KMS-11 (cell line): Measurements from ENCODE around the gene CLIP3.

ENCODE experiments used
- H2AFZ ChIP-seq: fragments of 200-600 bp; sonication (generic); 2 replicates; pipeline ENCODE4 v1.6.1; 2016; ENCODE audit warnings: antibody characterized with exemption, mixed run types, low read depth
- H3K27ac ChIP-seq: fragments of 200-600 bp; sonication (generic); 2 replicates; pipeline ENCODE4 v1.6.1; 2016; ENCODE audit warnings: mild to moderate bottlenecking, mixed run types
- H3K27me3 ChIP-seq: fragments of 200-600 bp; sonication (generic); 2 replicates; pipeline ENCODE4 v1.6.1; 2017; ENCODE audit warnings: mild to moderate bottlenecking, low read depth, mixed run types, moderate library complexity; ENCODE audit not compliant: insufficient read depth
- H3K36me3 ChIP-seq: fragments of 200-600 bp; sonication (generic); 2 replicates; pipeline ENCODE4 v1.6.1; 2017; ENCODE audit warnings: mild to moderate bottlenecking, mixed run types; ENCODE audit not compliant: insufficient read depth
- H3K4me1 ChIP-seq: fragments of 200-600 bp; sonication (generic); 2 replicates; pipeline ENCODE4 v1.6.1; 2016; ENCODE audit warnings: mild to moderate bottlenecking, low read depth, mixed run types; ENCODE audit not compliant: poor library complexity, severe bottlenecking
- H3K4me2 ChIP-seq: fragments of 200-600 bp; sonication (generic); 2 replicates; pipeline ENCODE4 v1.7.0; 2016; ENCODE audit warnings: mild to moderate bottlenecking, mixed run types
- H3K4me3 ChIP-seq: fragments of 200-600 bp; sonication (generic); IDR thresholded peaks from 2 replicates; pipeline ENCODE4 v1.6.1; 2017; ENCODE audit warnings: low read depth, low read length, mixed read lengths; ENCODE audit not compliant: insufficient read depth
- H3K79me2 ChIP-seq: fragments of 200-600 bp; sonication (generic); 2 replicates; pipeline ENCODE4 v1.6.1; 2016; ENCODE audit warnings: low read depth, mixed run types; ENCODE audit not compliant: insufficient read depth
- H3K9ac ChIP-seq: fragments of 200-600 bp; sonication (generic); 2 replicates; pipeline ENCODE4 v1.6.1; 2016; ENCODE audit warnings: mild to moderate bottlenecking, mixed run types
- H4K20me1 ChIP-seq: fragments of 200-600 bp; sonication (generic); 2 replicates; pipeline ENCODE4 v1.6.1; 2016; ENCODE audit warnings: mild to moderate bottlenecking, mixed run types; ENCODE audit not compliant: insufficient read depth
- TF ChIP-seq, protein P1 (sequence below): fragments of 200-600 bp; sonication (generic); conservative IDR thresholded peaks from 2 replicates; pipeline ENCODE4 v1.6.1; 2017; ENCODE audit warnings: low read depth, mild to moderate bottlenecking, antibody characterized with exemption, low read length, moderate library complexity, mixed read lengths

The CLIP3 gene

DNA sequence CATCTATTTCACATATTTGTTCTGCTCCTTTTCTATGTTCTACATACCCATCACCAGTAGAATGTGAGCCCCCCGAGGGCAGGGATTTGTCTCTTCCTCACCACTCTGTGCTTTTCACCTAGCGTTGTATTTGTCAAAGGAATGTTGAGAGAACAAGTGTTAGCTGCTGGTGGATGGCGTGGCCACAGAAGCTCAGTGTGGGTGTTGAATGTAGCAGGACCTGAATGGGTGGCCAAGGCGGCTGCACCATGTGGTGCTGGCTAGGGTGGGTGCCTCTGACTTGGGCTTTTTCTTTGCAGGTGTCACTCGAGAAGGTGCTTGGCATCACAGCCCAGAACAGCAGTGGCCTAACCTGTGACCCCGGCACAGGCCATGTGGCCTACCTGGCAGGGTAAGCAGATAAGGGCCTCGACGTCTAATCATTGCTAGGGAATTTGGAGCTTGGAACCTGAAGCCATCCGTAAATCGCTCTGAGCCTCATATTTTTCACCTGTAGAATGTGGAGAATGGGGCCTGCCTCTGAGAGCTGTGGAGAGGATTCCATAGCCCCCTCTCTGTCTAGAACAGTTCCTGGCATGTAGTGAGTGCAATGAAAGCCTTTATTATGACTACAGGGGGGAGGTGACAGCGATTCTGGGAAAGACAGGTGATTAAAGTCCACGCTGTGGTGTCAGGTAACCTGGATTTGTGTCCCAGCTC, 26.0 kb upstream of the CLIP3 start:
- H3K4me1 ChIP-seq: peaks cover 18% of the 10 kb centered on the region
- peaks cover 4% of the 10 kb centered on the region; the same call in 1 of the 2 replicates for H4K20me1 ChIP-seq
- TF ChIP-seq, protein P1, sequence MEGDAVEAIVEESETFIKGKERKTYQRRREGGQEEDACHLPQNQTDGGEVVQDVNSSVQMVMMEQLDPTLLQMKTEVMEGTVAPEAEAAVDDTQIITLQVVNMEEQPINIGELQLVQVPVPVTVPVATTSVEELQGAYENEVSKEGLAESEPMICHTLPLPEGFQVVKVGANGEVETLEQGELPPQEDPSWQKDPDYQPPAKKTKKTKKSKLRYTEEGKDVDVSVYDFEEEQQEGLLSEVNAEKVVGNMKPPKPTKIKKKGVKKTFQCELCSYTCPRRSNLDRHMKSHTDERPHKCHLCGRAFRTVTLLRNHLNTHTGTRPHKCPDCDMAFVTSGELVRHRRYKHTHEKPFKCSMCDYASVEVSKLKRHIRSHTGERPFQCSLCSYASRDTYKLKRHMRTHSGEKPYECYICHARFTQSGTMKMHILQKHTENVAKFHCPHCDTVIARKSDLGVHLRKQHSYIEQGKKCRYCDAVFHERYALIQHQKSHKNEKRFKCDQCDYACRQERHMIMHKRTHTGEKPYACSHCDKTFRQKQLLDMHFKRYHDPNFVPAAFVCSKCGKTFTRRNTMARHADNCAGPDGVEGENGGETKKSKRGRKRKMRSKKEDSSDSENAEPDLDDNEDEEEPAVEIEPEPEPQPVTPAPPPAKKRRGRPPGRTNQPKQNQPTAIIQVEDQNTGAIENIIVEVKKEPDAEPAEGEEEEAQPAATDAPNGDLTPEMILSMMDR: no peak
- H3K4me2 ChIP-seq: no peak overlapping the region
- H3K27me3 ChIP-seq: no peaks in the 10 kb centered on the region
- 0 out of 2 replicates have a peak, but pooled peaks cover 4% of the 10 kb centered on the region for H3K36me3 ChIP-seq
- H2AFZ ChIP-seq: no peak overlapping the region
- no peak overlapping the region for H3K4me3 ChIP-seq
- H3K79me2 ChIP-seq: peaks cover 43% of the 10 kb centered on the region
- no peak overlapping the region for H3K9ac ChIP-seq
- H3K27ac ChIP-seq: no peak overlapping the region

DNA sequence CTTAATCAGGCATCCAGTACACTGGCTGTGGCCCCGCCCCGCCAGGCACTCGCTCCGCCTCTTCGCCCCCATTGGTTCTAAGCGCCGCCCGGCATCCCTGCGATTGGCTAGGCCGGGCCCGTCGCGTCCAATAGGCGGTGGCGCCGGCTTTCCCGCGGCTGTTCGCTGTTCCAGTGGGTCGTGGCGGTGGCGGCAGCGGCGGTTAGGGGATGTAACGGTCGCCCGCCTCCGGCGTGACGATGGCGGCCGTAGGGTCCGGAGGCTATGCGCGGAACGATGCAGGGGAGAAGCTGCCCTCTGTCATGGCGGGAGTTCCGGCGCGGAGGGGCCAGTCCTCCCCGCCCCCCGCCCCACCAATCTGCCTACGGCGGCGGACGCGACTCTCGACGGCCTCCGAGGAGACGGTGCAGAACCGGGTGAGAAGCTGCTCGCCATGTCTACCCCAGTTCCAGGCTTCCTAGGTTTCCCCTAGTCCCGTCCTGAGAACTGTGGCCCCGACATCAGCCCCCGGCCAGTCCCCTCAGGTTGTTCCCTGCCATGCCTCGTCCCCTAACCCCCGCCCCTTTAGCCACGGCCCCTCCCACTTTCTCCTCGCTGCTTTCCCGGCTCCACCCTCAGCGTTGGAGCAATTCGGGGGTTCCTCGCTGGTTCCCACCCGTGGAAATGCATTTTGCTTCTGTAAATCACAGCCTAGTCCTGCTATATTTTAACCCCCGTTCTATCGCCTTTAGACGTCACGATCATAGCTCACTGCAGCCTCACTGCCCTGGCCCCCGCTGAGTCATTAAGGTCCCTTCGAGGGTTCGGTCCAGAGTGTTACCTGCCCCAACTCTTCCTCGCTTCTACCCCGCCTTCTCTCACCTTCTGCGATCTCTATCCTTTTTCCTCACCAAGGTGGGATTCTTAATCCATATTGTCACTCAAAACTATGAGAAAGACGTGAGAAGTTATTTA, 22.3 kb upstream of the CLIP3 start, which contains the start of gene WDR62:
Gene WDR62 (plus strand): TSS at position 165 of the 954 bp plus-strand sequence. CDS start 75 bp downstream, at position 240.
- peaks cover 39% of the 10 kb centered on the region for H3K79me2 ChIP-seq

DNA sequence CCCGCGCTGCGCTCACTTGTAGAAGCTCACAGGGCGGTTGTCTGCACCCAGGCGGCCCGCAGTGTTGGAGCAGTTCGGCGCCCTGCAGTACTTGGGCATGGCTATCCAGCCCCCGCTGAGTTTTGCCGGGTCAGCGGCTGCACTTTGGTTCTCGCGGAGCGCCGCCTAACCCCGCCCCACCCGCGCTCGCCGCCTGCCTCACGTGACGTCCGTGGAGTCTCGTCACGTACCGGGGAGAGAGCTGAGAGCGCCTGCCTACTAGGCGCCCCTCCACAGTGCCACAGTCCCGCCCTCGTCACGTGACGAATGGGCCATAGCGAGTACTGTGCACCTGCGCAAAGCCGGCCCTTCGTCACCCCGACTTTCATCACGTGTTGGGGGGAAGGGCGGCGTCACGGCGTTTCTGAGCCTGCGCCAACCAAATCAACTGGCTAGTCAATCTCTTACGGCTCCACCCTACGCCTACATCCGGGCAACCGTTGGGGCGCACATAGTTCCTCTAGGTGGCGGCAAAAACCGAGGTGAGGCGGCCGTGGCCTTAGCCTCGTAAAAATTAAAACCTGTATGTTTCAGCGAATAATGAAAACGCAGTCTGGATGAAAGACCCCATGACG, 21.6 kb upstream of the CLIP3 start, which contains the start of gene THAP8:
Gene THAP8 (minus strand): TSS at position 167 of the 614 bp plus-strand sequence. CDS start 68 bp downstream, at position 99.
- TF ChIP-seq, protein P1: no peak
- Histone ChIP-seq H3K27me3 (no peaks in the 10 kb centered on the region), H3K4me2 (peak within 1 kb of the TSS; percentile 99), H3K9ac (peak within 1 kb of the TSS; percentile 77), H3K36me3 (0 out of 2 replicates have a peak, but pooled peaks cover 4% of the 10 kb centered on the region), H3K4me1 (peaks cover 26% of the 10 kb centered on the region), H2AFZ (peak within 1 kb of the TSS; percentile 48), H3K79me2 (peaks cover 39% of the 10 kb centered on the region), H4K20me1 (peaks cover 4% of the 10 kb centered on the region; the same call in 1 of the 2 replicates), H3K4me3 (no peak within 1 kb of the TSS), H3K27ac (peak within 1 kb of the TSS; percentile 63)

More for the DNA sequence above, 22.3 kb upstream of the CLIP3 start, which contains the start of gene WDR62:
- Histone ChIP-seq H3K4me1 (peaks cover 26% of the 10 kb centered on the region), H3K36me3 (0 out of 2 replicates have a peak, but pooled peaks cover 4% of the 10 kb centered on the region), H3K4me3 (no peak within 1 kb of the TSS), H3K27me3 (no peaks in the 10 kb centered on the region), H3K27ac (peak within 1 kb of the TSS; percentile 63), H4K20me1 (peaks cover 4% of the 10 kb centered on the region; the same call in 1 of the 2 replicates), H3K9ac (peak within 1 kb of the TSS; percentile 77), H2AFZ (peak within 1 kb of the TSS; percentile 48), H3K4me2 (peak within 1 kb of the TSS; percentile 99)
- TF ChIP-seq, protein P1: no peak

DNA sequence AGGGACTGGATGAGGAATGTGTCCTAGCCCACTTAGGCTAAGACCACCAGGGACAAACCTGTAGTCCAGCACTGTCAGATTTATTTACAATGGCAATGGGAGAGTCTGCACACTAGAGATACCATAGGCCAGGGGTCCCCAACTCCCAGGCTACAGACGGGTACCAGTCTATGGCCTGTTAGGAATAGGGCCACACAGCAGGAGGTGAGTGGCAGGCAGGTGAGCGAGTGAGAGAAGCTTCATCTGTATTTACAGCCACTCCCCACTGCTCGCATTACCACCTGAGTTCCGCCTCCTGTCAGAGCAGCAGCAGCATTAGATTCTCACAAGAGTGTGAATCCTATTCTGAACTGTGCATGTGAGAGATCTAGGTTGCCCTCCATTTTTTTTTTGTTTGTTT, 19.0 kb upstream of the CLIP3 start:
- Histone ChIP-seq H3K4me3 (no peak overlapping the region), H3K9ac (no peak overlapping the region), H3K36me3 (no peaks in the 10 kb centered on the region), H3K4me2 (no peak overlapping the region), H3K4me1 (peaks cover 20% of the 10 kb centered on the region), H2AFZ (no peak overlapping the region), H3K79me2 (peaks cover 17% of the 10 kb centered on the region), H3K27ac (no peak overlapping the region), H4K20me1 (no peaks in the 10 kb centered on the region), H3K27me3 (no peaks in the 10 kb centered on the region)
- TF ChIP-seq, protein P1: no peak
